ENCODE measurements around the gene GNAI2.
"Not testable (repeated sequence)": the region's sequence is repeated elsewhere in the genome, so short reads cannot be mapped to it uniquely, and the experiment has no call there.

Gene GNAI2

DNA sequence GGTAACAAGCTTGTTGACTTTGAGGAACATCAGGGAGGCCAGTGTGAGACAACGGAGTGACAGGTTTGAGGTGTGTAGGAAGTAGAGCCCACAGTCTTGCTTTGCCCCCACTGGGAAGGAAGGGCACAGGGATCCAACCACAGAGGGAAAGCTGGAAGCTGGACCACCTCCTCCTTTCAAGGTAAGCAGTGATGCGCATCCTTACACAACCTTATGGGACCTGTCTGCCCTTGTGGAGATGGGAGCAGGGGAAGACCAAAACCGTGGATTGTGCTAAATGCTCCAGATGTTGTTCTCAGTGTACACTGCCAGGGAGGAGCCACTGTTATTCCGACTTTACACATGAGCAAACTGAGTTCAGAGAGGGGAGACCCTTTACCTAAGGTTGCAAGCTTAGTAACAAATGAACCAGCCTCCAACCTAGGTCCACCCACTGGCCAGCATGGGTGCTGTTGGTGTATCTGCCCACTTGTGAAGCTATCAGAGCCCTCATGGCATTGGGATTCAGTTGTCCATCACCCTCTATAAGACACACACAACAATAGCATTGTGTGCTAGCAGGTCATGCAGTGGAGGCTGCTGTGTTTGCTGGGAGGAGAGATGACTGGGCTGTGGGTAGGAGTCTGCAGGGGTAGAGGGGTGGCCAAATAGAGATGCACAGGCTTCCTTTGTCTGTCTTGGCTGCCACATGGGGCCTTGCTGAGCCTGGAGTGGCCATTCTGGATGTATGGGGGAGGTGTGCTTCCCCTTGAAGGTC lies 42.3 kb downstream of the GNAI2 start:
- DNase-seq (ENCODE audit: low spot score) = no peak

DNA sequence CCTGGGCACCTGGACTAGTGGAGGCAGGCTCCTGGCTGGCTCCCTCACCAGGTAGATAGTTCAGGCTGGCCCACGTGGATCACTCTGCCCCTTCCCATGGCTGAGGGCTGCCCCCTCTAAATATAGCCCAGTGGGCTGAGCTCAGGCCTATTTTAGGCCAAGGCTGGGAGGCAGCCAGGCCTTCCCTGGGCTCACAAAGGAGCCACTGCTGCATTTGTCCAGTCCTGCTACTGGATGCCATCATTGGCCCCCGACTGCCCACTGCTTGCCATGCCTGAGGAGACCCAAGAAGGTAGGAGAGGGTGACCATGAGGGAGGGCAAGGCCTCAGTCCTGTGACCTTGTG lies 42.8 kb downstream of the GNAI2 start, which contains the start of gene LSMEM2:
LSMEM2 (plus strand) TSS at position 208 of the 345 bp plus-strand sequence; CDS start at position 235, 27 bp downstream.
- DNase-seq (ENCODE audit: low spot score) = no peak

DNA sequence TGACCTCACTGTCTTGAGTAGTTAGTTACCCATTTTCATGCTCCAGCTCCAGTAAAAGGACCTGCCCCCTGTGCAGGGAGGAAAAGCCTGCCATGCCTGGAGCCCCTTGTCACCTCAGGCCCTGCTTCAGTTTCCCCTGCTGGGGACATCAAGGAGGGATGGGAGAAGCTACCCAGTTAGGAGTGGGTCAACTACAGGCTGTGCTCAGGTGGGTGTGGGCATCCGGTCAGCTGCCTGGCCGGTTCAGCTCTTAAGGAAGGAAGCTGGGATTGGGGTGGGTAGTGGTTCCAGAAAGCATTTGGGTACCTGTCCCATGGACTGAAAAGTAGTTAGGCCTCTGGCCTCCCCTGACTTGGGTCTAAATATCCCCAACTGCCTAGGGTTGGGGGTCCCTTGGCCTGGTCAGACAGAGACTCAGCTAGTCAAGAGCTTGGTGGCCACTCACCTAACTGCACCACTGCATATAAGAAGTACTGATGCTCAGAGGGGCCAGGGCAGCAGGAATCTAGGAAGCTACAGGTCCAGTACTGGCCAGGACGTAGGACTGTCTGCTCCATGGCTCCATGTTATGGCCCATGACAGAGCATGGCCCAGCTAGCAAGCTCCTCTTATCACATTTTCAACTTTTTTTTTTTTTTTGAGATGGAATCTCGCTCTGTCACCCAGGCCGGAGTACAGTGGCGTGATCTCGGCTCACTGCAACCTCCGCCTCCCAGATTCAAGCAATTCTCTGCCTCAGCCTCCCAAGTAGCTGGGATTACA lies 43.4 kb downstream of the GNAI2 start:
- DNase-seq (ENCODE audit: low spot score) = no peak

DNA sequence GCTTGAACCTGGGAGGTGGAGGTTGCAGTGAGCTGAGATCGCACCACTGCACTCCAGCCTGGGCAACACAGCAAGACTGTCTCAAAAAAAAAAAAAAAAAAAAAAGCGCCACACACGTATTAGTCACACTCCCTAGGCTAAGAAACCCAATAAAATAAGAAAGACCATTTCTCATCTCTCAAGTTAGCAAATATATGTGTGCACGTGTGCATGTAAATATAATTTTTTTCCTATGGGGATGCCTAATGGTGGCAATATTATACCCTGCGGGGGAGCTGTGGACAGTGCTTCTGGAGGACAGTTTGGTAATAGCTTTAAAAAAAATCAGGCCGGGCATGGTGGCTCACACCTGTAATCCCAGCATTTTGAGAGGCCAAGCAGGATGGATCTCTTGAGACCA lies 48.1 kb downstream of the GNAI2 start:
- not testable (repeated sequence) for DNase-seq (ENCODE audit: low spot score)

DNA sequence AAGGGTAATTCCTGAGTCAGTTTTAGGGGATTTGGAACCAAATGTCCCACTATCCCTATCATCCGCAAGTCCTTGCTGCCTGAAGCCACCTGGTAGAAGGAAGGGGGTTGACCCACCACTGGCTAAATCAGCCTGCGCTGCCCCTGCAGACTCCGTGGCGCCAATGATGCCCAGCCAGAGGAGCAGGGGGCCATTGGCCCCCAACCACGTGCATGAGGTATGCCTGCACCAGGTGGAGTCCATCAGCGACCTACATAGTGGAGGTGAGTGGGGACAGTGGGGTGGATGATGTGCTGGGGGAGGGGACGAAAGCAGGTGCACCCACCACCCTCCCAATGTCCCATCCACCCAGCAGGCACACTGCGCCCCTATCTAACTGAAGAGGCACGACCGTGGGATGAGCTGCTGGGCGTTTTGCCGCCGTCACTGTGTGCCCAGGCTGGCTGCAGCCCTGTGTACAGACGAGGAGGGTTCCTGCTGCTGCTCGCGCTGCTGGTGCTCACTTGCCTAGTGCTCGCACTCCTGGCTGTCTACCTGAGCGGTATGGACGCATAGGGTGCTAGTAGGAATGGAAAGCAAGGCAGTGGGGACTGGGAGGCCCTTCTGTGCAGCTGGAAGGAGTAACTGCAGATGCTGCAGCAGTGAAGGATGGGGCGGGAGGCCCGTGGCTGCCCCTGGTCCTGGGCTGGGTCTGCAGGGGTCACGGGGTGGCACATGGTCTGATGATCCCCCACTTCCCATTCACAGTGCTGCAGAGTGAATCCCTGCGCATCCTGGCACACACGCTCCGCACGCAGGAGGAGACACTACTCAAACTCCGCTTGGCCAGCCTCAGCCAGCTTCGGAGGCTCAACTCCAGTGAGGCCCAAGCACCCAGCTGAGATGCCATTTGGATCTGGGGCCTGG lies 50.6 kb downstream of the GNAI2 start:
- DNase-seq (ENCODE audit: low spot score) = no peak

DNA sequence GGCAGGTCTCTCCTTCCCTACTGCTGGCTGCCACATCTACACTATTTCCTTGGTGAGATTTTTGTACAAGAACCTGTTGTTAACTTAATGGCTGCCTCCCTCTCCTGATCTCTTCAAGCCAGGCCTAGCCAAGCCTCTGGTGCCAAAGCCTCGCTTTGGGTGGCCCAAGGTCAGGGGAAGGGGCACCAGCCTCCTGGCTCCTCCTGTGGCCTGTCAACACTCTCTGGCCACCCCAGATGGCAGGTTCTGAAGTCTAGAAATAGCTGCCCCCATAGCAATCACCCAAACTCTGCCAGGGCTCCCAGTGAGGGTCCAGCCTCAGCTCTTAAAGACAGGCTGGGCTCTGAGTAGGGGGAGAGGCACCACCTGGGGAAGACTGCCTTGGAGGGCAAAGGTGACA lies 51.3 kb downstream of the GNAI2 start:
- no peak for DNase-seq (ENCODE audit: low spot score)

DNA sequence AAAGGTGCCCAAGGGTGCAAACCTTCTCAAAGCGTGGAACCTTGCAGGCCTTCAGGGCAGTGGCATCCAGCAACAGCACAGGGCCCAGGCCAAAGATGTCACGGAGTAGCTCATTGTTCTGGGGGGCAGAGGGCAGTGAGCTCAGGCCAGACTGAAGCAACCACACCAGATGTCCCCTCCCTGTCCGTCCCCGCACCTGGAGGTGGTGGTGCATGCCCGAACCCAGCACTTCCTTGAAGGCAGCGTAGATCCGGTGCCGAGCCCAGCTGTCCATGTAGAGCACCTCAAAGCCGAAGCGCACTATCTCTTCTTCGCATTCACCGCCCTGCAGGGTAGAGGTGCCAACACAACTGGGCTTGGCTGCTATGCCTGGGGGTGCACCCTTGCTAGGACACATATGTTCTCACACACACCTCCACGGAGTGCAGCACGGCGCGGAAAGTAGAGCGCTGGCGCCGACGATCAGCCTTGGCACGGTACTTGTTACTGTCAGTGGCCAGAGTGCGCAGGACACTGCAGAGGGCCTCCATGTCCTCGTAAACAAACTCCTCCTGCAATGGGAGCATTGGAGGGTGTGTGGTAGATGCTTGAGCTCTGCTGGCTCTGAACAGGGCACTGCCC lies 52.5 kb downstream of the GNAI2 start:
- DNase-seq (ENCODE audit: low spot score) = no peak

DNA sequence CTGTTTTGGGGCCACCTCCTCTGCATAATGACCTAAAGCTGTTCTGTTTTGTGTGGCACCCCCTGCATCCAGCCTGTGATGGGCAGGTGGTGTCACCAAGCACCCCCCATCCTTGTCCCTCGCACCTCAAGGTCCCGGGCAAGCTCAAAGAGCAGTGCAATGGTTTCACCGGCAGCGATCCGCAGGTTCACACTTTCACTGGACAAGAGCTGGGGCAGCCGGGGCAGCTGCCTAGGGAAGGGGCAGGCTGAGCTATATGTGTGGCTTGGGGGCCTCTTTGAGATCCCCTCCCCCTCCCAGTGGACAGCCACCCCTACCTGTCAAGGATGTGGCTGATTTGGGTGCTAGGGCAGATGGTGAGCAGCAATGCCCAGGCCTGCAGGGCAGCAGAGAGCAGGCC lies 53.1 kb downstream of the GNAI2 start:
- no peak for DNase-seq (ENCODE audit: low spot score)

DNA sequence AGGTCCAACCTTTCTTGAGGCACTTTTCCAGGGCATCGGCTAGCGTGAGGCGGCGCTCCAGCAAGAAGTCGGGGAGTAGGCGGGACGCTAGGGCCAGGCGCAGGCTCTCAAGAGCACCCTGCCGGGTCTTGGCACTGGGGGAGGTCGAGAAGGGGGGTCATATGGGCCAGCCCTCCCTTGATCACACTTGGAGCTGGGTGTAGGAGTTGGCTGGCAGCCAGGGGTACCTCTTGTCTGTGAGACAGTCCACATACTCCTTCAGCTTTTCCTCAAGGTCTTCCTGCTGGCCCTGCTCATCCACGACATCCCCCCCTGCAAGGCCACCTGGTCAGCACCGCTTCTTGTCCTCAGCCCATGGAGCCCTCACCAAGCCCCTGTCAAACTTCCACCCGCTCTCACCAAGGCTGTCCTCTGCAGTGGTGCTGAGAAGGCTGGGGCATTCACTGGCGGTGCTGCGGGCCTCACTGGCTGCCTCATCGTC lies 54.2 kb downstream of the GNAI2 start:
- DNase-seq (ENCODE audit: low spot score) = no peak

DNA sequence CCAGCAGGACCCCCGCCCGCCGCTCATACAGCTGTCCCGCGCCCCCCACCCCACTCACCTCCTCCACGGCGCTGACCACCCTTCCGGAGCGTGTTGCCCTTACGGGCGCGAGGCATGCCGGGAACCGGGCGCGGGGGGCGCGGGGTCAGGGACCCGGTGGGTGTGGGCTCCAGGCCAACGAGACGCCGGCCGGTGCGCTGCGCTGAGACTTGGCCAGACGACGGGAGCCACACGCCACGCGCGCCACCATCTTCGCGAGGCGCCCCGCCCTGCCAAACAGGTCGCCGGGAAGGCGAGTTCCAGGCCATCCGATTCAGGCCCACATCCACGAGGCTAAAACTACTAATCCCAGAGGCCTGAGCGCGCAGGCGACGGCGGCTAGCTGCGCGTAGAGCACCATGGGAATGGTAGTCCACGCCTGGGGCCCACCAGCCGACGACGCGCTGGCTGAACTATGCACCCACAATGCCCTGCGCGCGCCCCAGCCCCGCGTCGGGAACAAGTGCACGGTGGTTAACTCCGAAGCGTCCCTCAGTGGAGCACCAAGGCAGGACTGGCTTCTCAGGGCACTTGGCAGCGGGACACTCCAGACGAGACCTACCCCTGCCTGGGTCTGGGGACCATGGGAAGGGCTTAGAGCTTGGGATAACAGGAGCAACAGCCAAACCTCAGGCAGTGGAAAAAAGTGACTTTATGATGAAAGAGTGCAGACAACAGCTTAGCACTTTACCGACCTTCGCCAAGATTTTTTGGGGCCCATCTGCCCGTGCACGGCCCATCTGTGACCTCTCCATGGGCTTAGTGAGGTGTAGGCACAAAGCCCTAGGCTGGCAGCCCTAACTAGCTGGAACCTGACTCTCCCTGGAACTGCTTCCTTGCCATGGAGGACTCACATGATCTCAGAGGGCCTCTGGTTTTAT lies 56.4 kb downstream of the GNAI2 start, which contains the start of gene IFRD2:
IFRD2 (minus strand) TSS at position 271 of the 920 bp plus-strand sequence; CDS start at position 116, 155 bp downstream.
- DNase-seq (ENCODE audit: low spot score) = peak; percentile 94

DNA sequence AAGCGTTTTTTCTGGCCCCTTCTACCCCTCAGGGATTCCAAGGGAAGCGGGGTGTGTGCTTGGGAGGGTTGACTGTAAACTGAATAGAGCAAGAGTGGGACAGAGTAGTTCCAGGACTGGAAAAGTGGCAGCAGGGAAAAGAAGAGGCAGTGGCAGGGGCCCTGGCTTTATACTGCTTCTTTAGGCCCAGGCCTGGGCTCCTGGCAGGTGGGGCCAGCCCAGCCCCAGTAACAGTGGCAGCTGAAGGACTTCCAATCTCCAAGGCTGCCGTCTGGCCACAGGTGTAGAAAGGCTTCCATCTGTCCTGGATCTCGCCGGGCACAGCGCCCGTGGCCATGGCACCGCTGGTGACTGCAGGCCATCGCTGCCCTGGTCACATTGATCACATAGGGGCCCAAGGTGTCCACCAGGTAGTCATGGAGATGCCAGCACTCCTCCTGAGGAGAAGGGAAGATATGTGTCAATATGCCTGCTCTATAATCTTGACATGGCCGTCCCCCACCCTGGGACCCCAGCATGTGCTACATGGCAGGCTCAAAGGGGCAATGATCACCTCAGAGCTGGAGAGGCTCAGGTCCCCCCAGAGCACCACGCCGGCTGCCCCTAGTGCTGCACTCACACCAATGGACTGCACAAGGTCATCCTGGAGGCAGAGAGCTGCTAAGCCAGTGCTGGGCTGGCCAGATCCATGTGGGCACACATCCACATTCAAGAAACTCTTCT lies 57.2 kb downstream of the GNAI2 start:
- DNase-seq (ENCODE audit: low spot score) = no peak

DNA sequence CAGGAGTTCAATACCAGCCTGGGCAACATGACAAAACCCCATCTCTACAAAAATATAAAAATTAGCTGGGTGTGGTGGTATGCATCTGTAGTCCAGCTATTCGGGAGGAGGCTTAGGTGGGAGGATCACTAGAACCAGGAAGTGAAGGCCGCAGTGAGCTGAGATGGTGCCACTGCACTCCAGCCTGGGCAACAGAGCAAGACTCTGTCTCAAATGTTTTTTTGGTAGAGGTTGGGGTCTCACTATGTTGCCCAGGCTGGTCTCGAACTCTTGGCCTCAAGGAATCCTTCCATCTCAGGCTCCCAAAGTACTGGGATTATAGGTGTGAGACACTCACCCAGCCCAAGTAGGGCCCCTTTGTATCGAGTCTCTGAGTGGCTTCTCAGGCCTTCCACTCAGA lies 58.1 kb downstream of the GNAI2 start:
- DNase-seq (ENCODE audit: low spot score) = no peak

DNA sequence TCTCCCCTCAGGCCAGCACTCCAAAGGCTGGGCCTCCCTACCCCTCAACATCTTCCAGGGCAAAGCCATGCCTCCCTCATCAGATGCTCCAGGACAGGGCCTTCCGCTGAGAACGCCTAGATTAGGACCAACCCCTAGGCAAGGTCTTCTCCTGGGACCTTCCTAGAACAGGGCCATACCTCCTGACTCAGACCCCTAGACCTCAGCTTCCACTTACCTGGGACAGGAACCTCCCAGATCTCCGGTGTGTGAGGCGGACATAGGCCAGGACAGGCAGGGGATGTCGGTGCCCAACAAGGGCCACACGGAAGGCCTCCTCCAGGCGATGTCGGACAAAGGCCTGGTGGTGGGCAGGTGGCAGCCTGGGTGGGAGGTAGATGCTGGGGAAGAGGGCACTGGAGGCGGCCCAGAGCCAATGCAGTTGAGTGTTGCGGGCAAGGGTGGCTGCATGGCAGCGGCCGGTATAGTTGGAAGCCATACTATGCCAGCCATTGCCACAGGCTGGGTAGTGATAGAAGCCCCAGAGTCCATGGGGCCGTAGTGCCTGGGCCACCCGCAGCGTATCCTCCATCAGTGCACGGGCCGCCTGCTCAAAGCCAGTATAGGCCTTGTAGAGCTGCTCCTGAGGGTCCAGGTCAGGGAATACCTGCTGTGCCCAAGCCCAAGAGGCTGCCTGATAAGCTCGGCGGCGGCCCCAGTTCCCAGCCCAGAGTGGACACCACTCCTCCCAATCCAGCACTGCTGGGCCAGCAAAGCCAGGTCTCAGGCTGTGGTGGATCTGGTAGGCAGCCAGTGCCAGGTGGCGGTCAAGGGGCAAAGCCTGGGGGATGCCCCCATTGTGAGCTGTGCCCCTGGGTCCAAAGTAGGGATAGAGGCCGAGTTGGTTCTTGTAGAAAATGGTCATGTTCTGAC lies 58.7 kb downstream of the GNAI2 start:
- no peak for DNase-seq (ENCODE audit: low spot score)

DNA sequence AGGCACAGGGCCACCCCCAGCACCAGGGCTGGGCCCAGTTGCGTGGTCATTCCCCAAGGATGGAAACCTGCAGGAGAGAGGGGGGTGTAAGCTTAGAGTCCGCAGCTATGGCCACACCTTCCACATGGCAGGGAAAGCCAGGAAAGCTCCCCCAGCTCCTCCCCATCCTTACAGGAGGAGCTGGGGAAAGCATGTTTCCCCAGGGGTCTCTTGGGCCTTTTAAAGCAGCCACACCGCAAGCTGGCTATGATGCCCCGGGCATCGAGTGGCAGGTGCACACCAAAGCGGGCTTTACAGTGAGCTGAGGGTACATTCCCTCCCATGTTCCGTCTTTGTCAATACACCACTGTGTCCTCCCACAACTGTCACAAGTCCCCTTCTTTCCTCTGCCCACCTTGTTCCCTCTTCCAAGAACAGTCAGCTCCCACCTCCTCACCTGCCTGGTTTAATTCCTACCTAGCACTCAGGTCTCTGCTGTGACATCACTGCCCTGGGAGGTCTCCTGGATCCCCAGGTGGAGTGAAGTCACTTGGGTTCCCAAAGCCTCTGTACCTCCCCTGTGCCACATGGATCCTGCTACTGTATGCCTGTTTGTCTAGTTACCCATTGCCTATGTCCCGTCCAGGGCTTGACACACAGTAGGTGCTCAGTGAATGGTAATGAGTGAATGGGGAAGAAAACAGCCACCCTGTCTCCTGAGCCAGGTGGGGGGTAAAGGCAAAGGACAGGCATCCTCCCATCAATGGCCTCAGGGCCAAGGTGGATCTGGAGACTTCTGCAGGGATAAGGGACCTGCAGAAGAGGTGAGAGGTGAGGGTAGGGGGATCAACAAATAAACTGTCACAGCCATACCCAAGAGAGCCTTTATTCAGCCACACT lies 59.8 kb downstream of the GNAI2 start:
- DNase-seq (ENCODE audit: low spot score) = no peak

DNA sequence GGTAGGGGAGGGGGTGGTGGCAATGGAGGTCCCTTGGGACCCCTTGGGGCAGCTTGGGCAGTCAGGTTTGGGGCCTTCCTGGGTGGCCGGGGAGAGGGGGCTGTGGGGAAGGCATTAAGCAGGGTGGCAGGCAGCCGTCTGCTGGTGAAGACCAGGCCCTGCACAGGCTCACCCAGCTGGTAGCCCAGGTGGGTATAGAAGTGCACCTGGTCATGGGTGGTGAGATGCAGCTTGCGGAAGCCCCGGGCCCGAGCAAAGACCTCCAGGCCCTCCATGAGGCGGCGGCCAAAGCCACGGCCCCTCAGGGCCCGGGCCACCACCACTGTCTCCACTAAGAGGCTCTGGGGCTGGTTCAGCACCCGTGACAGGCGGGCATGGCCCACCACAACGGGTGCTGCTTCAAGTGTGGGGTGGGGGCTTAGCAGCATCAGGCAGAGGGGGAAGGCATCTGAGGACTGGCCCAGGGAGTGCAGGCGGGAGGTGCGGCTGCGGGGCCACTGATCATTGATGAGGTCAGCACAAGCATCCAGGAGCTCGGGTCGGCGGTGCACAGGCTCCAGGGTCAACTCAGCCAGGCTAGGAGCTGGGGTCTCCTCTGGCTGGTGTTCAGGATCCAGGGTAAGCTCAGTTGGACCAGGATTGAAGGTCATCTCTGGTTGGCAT lies 60.8 kb downstream of the GNAI2 start:
- DNase-seq (ENCODE audit: low spot score) = no peak

DNA sequence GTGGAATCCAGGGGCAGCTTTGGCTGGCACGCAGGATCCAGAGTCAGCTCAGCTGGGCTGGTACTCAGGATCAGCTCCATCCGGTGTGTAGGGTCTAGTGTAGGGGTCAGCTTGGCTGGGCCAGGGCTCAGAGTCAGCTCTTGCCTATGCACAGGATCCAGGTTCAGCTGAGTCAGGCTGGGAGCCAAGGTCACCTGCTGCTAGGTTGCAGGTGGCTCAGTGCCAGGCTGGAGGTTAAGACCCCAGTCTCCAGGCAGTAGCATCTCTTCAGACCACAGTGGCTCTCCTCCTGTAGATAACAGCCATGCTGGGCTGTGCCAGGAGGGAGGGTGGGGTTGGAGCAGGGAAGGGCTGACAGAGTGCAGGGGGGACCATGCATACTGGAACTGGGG lies 61.4 kb downstream of the GNAI2 start:
- DNase-seq (ENCODE audit: low spot score) = no peak

All from HuH-7.5 (cell line).